Measurements from ENCODE around the gene MLLT6.

The MLLT6 gene

DNA sequence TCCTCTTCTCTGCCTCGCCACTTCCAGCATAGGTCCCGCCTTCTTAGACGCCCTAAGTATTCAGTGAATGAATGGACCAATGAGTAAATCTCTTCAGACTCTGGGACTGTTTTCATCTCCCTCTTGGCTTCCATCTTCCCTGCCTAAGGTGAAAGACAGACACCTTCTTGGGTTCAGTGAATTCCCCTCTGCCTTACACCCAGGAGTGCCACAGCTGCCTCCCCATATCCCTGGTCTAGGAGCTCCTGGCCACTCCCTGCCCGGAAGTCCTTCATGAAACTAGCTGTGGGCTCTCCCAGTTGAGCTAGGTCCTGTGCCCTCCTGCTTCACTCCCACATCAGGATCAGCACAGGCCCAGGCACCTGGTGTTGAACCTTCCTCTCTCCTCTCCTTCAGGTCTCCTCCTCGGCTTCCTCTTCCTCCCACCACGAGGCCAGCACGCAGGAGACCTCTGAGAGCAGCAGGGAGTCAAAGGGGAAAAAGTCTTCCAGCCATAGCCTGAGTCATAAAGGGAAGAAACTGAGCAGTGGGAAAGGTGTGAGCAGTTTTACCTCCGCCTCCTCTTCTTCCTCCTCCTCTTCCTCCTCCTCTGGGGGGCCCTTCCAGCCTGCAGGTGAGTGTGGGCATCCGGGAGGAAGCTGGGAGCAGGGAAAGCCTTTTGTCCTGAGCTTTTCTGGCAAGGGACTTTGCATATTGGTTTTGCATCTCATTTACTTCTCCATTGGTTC, 10.3 kb downstream of the MLLT6 start:
- no peak overlapping the region for H3K4me3 ChIP-seq (ENCODE audit: low read length)
- no peak for DNase-seq (ENCODE audit: low read depth)
- TF ChIP-seq CTCF (conservative IDR thresholded peaks at IDR 0.05; ENCODE audit: low read depth, low read length) = no peak

GRCh38 chr17:38716368-38717005, 11.4 kb downstream of the MLLT6 start:
- no peak for TF ChIP-seq CTCF (conservative IDR thresholded peaks at IDR 0.05; ENCODE audit: low read depth, low read length)
- H3K4me3 ChIP-seq (ENCODE audit: low read length) = no peak overlapping the region
- DNase-seq (ENCODE audit: low read depth) = no peak

DNA sequence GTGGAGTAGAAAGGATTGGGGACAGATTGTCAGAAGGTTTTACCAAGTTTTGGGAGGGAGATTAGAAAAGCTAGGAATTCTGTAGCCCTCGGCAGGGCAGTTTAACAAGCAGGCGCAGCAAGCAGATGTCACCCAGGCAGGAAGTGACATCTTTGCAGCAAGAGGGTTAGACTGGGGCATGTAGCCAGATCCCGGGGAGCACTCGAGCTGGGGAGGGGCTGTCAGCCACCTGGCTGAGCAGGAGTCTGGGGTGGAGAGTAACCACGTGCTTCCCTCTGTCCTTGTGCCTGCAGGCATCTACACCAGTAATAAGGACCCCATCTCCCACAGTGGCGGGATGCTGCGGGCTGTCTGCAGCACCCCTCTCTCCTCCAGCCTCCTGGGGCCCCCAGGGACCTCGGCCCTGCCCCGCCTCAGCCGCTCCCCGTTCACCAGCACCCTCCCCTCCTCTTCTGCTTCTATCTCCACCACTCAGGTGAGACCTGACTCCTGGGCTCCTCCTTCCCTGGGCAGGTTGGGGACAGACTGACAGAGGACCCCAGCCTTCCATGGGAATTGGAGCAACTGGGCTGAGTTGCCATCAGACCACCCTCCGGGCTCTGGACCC, 12.2 kb downstream of the MLLT6 start:
- H3K4me3 ChIP-seq (ENCODE audit: low read length) = no peak overlapping the region
- TF ChIP-seq CTCF (conservative IDR thresholded peaks at IDR 0.05; ENCODE audit: low read depth, low read length) = no peak
- no peak for DNase-seq (ENCODE audit: low read depth)

GRCh38 chr17:38719289-38719942, 14.3 kb downstream of the MLLT6 start:
- H3K4me3 ChIP-seq (ENCODE audit: low read length) = no peak overlapping the region
- TF ChIP-seq CTCF (conservative IDR thresholded peaks at IDR 0.05; ENCODE audit: low read depth, low read length) = no peak

DNA sequence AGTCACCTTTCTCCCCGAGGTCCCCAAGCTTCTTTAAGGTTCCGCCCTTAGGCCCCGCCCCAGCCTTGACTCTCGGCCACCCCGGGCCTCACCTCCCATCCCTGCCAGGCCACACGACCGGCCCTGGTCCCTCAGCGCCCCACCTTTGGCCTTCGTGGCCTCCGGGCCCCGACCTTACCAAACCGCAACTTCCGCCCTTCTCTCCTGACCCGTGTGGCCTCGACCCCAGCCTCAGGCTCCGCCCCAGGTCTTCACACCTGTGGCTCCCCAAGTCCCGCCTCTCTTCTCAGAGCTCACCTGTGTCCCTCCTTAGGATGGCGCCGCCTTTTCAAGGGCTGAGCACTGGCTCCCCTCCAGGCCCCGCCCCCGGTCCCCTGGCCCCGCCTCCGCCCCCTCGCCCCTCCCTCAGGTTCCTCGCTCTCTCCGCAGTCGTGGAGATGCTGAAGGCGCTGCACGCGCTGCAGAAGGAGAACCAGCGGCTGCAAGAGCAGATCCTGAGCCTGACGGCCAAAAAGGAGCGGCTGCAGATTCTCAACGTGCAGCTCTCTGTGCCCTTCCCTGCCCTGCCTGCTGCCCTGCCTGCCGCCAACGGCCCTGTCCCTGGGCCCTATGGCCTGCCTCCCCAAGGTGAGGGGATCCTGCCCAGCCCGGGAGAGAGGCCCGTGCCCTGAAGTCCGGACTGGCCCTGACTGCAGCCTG, 15.0 kb downstream of the MLLT6 start:
- DNase-seq (ENCODE audit: low read depth) = no peak
- H3K4me3 ChIP-seq (ENCODE audit: low read length) = no peak overlapping the region
- TF ChIP-seq CTCF (conservative IDR thresholded peaks at IDR 0.05; ENCODE audit: low read depth, low read length) = no peak

More at GRCh38 chr17:38719289-38719942, 14.3 kb downstream of the MLLT6 start:
- DNase-seq (ENCODE audit: low read depth) = no peak

GRCh38 chr17:38720941-38721340, 15.9 kb downstream of the MLLT6 start:
- no peak overlapping the region for H3K4me3 ChIP-seq (ENCODE audit: low read length)
- no peak for TF ChIP-seq CTCF (conservative IDR thresholded peaks at IDR 0.05; ENCODE audit: low read depth, low read length)
- no peak for DNase-seq (ENCODE audit: low read depth)

All from retinal pigment epithelial cell (primary cell).